Femur (tissue), 1 donor: Measurements from ENCODE around the gene OR2T6.
"Not testable (repeated sequence)": the region's sequence is repeated elsewhere in the genome, so short reads cannot be mapped to it uniquely, and the experiment has no call there.

Experiments
- DNase-seq: peaks from one replicate; pipeline ENCODE4 v3.0.0-alpha.2; 2017

OR2T6 gene, protein sequence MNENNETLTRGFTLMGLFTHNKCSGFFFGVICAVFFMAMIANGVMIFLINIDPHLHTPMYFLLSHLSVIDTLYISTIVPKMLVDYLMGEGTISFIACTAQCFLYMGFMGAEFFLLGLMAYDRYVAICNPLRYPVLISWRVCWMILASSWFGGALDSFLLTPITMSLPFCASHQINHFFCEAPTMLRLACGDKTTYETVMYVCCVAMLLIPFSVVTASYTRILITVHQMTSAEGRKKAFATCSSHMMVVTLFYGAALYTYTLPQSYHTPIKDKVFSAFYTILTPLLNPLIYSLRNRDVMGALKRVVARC

DNA sequence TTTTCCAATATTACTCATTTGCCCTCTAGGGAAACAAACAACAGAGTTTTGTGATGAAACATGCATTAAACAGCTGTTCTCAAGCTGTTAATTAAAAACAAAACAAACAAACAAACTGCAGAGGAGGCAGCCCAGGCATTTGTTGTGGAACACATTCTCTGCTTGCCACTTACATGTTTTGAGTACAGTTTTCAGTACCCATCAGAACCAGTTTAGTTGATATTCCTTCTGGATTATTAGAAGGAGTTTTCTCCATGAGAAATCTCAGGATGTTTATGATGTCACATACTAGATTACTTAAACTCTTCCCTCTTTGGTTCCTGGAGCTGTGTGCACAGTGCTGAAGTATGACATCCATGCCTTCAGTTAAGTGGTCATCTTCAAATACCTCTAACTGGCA, at the start of gene OR2T6:
TSS of gene OR2T6 (plus strand) at position 301 of the 400 bp plus-strand sequence. CDS start 11,863 bp downstream, outside the sequence.
- DNase-seq, result no peak

DNA sequence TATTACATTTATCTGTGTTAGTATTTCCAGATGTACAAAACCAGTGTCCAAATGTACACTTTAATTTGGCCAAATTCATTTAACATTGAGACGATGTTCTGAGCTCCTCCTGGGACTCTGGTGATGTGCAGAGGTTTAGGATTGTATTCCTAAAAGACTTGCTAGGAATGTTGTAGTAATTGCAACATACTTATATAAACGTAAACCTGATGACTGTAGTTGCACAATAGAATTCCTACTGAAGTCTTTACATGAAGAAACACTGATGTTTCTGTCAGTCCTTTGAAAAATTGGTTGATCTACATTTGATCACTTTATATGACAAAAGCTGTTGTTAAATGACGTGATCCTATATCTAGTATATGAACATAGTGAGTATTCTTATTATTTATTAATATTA, 32.1 kb upstream of the OR2T6 start:
- DNase-seq, result no peak

DNA sequence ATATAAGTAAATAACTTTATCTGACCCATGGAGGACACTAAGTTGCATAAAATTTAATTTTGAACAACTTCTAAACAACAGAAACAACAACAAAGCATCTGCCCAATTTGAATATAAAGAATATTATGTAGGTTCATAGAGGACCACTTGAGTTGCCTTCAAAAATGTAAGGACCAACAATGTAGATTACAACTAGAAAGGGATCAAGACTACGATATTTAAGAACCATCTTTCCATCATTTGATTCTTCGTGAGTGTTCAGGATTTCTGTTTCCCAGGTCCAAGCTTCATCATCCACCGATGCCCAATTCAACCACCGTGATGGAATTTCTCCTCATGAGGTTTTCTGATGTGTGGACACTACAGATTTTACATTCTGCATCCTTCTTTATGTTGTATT, 27.1 kb upstream of the OR2T6 start, which contains the start of gene OR14C36:
TSS of gene OR14C36 (plus strand) at position 301 of the 400 bp plus-strand sequence. CDS start at position 301, 0 bp downstream.
- DNase-seq, result no peak

DNA sequence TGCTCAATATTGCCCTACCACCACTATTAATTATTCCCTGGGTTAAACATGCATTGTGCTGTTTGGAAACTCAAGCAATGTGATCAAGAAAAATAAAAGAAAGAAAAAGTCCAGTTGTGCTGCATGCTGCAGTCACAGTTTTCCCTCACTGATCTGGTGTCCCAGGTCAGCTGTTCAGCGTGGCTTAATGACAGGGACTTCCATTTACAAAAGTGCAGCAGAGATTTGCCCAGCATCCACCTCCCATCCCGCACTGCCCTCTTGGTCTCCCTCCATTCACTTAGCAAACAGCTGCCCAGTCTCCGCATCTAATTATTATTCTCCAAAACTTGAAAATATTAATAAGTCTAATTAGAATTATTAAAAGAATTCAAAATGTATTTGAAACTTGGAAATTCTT, 16.1 kb upstream of the OR2T6 start:
- DNase-seq, result no peak

DNA sequence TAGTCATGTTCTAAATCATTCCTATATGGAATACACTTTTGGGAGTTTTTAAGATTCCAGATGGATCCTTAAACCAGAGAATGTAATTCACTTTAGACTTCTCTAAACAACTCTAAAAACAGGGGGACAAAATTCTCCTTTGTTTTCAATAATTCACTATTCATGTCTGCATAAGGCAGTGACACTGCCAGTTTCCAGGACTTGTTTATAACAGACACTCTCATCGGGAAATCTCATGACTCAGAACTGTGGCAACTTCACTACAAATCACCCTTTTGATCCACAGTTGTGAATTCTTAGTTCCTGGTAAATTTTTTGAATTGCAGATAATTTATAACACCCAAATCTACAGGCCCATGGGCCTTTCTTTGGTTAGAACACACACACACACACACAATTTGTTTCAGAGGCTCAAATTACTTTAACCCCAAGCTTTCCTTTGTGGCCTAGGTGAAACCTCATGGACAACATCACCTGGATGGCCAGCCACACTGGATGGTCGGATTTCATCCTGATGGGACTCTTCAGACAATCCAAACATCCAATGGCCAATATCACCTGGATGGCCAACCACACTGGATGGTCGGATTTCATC, 14.3 kb upstream of the OR2T6 start, which contains the start of gene OR2T4:
TSS of gene OR2T4 (plus strand) at position 545 of the 595 bp plus-strand sequence. CDS start at position 545, 0 bp downstream.
- no peak for DNase-seq

DNA sequence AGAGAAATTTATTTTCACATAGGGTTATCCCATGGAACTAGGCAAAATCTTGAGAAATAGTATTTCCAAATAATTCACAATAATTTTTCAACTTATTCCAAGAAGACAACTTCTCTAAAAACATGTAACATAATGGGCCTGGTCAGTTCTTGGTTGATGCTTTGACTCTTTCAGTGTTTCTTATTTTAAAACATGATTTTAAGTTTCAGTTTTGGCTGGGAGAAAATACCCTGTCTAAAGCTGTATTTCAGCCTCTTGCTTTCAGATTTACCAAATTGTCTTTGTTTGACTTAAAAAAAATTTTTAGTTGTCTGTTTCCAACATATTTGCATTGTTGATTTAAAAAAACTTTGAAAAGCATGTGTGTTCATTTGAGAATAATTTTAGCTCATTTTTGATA, 8.9 kb upstream of the OR2T6 start:
- DNase-seq, result no peak

DNA sequence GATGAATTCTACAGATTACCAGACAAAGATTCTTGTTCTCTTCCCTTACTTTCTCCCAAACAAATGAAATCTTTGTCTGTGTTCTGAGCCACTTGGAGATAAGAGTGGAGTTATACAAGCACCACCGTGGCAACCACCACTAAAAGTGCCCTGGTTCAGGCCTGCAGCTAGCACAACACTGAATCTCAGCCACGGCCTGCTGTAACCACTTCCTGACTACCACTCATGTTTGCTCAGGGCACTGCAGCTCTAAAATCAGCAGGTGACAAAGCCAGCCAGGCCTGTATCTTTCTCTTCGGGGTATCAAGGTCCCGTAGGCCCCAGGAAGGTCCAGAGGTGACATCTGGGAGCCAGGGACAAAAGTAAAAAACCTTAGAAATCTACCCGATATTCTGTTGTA, 3.2 kb upstream of the OR2T6 start:
- no peak for DNase-seq

DNA sequence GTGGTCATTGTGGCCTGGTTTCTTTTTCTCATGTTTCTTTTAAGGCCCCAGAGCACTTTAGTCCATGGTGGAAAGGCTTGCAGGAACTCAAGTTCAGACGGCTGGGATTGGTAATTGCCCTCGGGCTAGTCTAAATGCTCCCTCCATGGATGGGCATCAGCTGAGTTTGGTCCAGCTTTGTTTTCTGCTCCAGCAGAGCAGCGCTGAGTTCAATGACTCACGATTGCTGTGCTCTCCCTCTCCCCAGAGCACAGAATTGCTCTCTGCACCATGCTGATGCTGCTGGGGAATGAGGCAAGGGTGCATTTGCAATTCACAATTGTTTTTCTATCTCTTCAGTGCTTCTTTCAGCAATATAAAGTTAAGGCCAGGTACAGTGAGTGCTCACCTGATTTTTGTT, 1.8 kb upstream of the OR2T6 start:
- DNase-seq, result no peak

DNA sequence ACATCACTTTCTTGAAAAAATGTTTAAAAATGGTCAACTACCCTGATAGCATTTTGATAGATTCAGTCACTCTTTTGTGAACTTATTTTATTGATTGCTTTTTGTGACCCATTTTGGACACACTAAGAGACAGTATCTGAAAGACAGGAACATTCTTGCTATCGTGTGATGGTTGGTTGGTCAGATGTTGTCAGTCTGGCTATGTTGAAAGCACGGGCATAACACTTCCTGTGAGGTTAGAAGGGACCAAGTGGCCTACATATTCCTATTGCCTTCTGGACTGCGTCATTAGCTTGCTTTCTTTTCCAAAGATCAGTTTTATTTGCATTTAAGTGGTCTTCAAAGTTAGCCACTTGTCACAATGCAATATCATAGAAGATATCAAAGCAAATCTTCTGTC, 1.4 kb downstream of the OR2T6 start:
- no peak for DNase-seq

- no peak for DNase-seq
These were observed 5.3 kb downstream of the OR2T6 start for GRCh38 chr1:248380854-248381253.

DNA sequence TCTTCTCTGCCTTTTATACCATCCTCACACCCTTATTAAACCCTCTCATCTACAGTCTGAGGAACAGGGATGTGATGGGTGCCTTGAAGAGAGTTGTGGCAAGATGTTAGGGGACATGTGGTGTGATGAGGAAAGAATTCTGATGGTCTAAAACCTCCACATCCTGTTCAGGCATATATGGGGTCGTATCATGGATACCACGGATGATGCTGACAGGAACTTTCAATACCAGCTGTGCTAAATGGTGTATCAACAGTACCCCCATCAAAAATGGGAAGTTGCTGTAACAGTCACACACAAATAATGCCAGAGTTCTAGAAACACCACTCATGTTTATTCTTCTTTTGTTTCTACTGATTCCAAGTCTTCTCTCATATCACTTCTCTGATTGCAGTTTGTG, 12.9 kb downstream of the OR2T6 start:
- no peak for DNase-seq

DNA sequence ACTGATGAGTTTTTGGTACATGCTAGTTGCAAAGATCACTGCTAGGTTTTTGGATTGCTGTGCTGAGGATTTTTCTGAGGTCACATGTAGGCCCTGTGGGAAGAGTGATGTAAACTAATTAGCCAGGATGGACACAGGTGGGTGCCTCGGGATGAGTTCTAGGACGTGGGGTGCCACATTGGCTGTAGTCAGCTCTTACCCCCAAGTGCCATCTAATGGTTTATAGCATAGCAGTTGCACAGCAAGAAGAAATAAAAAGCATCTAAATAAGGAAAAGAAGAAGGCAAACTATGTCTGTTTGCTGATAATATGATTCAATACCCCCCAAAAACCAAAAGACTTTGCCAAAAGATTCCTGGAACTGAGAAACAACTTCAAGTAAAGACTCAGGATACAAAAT, 17.5 kb downstream of the OR2T6 start:
- no peak for DNase-seq

DNA sequence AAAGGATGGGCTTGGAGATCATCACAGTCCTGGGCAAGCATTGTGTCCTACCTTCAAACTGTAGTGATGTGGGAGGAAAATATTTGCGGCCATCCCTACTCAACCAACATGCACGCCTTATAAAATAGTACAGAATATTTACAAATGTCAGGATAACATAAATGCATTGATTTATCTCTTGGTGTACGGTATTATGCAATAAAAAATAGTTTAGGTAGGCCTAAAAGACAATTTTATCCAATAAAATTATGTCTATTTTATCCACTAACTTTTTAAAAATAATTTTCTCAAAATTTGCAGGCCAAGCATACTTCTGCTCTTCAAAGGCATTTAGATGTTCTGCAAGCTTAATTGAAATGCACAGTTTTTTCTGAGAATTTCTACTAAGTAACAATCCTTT, 27.2 kb downstream of the OR2T6 start, which contains the start of gene OR2T1:
TSS of gene OR2T1 (plus strand) at position 301 of the 400 bp plus-strand sequence. CDS start 3,100 bp downstream, outside the sequence.
- DNase-seq, result no peak

DNA sequence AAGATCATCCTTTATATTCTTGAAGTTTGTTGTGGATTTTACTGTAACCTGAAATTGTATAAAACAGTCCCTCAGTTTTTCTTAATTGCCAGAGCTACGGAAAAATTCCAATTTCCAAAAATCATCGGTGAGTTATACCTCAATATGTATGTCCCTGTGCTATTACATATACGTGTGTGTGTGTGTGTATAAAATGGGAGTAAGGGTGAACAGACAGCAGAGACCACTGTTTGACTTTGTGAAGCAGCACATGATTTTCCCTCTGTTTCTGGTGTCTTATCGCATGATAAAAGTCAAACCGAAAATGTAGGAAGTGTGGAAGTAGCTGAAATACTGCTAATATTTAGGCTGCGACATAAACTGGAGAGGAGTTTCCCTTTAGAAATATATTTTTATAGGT, 28.5 kb downstream of the OR2T6 start:
- DNase-seq, result no peak

DNA sequence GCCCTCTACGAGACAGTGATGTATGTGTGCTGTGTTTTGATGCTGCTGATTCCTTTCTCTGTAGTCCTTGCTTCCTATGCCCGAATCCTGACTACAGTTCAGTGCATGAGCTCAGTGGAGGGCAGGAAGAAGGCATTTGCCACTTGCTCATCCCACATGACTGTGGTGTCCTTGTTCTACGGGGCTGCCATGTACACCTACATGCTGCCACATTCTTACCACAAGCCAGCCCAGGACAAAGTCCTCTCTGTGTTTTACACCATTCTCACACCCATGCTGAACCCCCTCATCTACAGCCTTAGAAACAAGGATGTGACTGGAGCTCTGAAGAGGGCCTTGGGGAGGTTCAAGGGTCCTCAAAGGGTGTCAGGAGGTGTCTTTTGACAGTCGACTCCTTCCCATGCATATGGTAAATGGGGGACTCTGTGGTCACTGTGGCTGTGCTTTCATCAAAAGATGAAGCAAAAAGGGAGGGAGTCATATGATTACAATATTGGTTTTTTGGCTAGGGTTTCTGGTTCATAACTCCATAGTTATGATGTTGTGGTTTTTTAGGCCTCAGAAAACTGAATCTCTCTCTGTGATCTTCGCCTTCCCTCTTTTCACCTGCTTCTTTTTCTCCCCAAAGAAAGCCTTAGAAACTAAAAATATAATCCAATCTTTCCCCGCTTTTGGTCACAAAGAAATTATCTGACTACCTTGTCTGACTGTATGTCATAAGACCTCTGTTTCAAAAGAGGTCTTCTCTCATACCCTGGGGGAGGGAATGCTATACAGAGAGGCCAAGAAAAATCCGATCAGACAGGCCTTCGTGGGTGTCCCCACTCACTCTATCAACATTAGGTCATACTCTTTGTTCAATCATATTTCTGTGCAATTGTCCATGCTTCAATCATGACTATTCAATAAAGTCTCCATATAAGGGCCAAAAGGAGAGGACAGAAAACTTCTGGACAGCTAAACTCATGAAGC, 31.5 kb downstream of the OR2T6 start:
- no peak for DNase-seq

DNA sequence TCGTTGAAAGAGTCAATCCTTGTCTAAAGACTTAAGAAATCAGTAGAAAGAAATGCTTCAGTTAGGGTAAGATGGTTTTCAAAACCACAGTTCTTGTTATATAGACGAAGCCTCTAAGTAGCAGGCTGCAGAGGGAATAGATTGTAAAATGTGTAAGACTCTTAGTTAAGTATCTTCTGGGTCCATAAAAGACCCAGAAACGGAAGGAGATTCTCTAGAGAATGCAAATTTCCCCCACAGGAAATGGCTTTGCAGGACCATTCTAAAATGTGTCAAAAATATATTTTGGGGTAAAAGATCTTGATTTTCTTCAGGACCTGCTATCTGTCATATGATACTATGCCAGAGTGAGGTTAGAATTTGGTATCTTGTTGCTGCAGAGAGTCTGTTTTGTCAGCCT, 40.7 kb downstream of the OR2T6 start:
- DNase-seq, result no peak

GRCh38 chr1:248417854-248418253, 42.3 kb downstream of the OR2T6 start:
- DNase-seq, result no peak

- DNase-seq, result no peak
These were observed 45.8 kb downstream of the OR2T6 start for GRCh38 chr1:248421384-248421783.

DNA sequence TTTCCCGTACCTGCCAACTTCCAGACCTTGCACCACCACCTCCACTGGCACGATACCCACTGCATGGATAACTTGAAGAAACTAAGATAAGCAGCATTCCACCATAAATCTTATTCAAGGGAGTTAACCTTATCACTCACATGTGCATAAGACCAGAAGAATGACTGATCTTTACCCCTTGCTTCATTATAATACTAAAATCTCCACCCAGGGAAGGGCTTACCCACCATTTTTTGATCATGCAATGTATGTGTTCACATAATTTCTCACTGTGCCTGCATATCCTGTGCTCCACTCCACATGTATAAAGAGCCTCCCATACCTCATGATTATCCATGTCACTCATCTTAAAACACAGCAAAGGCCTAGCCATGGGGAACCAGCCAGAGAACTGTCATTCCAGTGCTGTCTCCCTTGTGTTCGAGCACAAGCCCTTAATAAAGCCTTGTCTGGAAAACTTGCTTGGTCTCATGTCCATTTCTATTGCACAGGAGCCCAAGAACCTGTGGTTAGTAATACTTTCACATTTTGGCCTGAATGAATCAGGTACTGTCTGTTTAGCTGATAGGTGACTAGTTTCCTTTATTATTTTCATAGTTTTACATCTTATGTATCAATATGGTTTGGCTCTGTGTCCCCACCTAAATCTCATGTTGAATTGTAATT, 52.1 kb downstream of the OR2T6 start:
- DNase-seq, result not testable (repeated sequence)

- DNase-seq, result not testable (repeated sequence)
These were observed 52.6 kb downstream of the OR2T6 start for GRCh38 chr1:248428192-248428533.

- DNase-seq, result not testable (repeated sequence)
These were observed 56.1 kb downstream of the OR2T6 start for GRCh38 chr1:248431683-248432082.

DNA sequence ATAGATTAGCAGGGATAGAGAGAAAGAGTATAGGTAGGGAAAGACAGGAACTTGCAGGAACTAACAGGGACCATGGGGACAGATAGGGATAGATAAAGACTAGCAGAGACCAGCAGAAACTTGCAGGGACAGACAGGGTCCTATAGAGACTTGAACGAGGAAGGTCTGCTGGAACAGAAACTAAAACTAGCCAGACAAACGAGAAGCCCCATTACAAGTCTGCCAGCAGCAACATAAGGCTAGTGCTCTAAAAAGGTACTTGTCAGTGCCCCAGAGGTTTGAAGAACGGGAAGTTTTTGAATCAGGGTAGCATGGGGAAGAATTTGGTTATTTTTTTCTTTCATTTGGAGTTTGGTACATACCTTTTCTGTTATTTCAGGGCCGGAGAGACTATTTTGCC, 56.7 kb downstream of the OR2T6 start:
- not testable (repeated sequence) for DNase-seq
